CD4-positive, alpha-beta T cell treated with Interferon gamma for 1 hour (primary cell): ENCODE results near the gene TGFBRAP1.
"Not testable (repeated sequence)": the region's sequence is repeated elsewhere in the genome, so short reads cannot be mapped to it uniquely, and the experiment has no call there.

ENCODE experiments used
- DNase-seq: peaks from one replicate; pipeline ENCODE4 v3.0.0-alpha.2; 2020

Gene TGFBRAP1

DNA sequence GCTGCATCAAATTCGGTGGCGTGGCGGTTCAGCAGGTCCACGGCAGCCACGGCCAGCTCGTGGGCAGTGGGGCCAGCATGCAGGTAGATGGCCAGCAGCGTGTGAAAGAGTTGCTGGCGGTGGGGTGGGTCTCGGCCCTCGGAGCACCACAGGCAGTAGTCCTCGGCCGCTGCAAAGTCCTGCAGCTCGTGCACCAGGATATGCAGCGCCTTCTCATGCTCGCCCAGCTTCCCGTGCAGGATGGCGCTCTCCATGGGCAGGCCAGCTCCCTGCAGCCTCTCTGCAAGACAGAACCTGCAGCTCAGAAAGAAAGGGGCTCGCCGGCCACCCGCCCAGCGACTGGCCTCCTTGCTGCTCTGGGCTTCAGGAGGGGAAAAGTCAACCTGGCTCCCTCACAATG lies 60.1 kb downstream of the TGFBRAP1 start:
- DNase-seq = no peak

DNA sequence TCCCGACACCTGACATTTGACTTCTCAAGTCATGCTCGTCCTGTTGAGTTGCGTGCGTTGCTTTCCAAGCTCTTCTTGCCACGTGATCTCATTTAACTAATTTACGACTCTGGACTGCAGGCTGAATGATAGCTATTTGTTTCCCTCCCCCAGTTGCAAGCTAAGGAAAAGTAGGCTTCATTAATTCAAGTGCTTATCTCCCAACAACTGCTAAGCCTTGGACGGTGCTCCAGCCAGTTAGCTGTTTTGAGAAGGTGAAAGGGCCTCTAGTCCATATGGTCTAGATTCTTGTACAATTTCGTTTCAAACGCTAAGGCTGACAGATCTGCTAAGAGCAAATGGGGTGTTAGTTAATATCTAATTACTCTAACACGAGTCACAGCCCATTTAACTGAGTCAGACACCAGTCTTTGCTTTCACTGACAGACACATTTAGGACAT lies 66.9 kb downstream of the TGFBRAP1 start:
- DNase-seq = no peak

DNA sequence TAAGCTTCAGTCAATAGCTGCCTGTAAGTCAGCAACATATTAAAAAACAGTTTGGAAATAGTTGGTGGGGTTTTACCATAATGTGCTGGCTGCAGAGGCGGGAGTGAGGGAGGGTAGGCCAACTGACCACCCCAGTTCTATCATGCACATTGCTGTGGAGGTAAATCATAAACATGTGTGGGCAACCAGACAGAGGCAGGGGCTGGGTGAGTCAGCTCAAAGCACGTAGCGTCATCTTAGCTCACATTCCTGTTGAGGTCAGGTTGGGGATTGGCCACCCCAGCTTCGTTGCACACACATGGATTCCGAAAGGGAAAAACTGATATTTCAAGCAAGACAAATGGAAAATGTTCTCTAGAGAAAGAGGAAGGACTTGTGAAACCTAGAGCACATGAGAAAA lies 68.5 kb downstream of the TGFBRAP1 start:
- no peak for DNase-seq

DNA sequence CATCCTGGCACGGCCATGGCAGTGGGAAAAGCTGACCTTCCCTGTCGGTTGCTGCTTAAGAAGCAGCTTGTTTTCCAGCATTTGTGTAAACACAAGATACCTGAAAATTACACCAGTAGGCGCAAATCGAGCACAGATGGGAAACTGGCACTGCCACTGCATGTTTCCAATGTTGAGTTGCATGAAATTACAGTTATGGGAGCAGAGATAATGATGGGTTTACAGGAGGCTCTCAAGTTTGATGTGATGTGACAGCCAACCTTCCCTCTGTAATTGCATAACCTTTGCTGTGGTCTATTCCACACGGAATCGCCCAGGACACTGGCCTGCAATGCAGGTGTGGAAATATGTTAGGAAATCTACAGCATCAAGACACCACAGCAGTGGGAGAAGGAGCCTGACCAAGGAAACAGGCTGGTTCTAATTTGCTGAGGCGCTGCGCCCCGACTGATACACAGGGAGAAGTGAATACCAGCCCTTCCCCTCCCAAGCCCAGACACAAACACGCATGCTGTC lies 70.6 kb downstream of the TGFBRAP1 start:
- no peak for DNase-seq

DNA sequence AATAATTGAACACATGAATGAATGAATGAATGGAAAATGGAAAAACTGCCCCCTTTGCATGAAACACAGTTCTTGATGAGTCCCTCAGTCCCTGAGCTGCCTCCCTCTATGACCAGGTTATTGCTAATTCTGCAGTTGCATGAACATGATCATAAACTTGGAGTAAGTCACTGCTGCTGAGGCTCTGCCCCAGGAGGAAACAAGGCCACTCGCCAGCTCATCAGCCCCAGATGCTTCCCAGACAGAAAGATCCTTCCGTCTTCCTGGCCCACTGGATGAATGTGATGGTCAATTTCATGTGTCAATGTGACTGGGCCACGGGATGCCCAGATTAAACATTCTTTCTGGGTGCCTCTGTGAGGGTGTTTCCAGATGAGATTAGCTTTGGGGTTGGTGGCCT lies 71.6 kb downstream of the TGFBRAP1 start:
- DNase-seq = no peak

DNA sequence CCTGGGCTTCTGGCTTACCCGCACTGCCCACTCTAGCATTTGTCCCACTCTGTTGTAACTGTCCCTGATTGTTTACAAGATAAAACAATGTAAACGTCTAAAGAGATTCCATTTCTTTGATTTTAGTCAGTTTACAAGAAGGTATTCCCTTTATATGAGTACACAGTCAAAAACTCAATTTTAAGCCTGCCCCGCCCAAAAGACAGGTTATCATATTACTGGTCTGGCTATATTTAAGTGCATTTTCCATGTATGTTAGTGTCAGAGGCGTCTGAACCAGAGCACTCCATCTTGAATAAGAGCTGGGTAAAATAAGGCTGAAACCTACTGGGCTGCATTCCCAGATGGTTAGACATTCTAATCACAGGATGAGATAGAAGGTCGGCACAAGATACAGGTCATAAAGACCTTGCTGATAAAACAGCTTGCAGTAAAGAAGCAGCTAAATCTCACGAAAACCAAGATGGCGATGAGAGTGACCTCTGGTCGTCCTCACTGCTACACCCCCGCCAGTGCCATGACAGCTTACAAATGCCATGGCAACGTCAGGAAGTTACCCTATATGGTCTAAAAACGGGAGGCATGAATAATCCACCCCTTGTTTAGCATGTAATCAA lies 73.0 kb downstream of the TGFBRAP1 start:
- DNase-seq = no peak

DNA sequence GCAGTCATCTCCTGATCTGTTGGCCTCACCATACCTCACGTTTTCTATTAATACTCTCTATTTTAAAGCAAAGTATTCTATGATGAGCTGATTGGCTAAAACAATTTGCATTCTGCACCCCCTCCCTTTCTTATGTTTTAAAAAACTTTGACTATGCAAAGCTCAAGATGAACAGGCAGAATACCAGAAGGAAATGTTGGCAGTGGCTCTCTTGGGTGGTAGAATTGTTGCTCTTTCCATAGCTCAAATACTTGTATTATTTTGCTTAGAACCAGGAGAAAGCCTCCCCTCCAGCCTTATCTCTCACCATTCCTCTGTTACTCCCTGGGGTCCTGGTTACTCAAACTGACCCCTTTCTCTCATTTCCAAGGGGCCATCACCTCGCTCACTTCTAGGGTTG lies 73.6 kb downstream of the TGFBRAP1 start:
- DNase-seq = no peak

DNA sequence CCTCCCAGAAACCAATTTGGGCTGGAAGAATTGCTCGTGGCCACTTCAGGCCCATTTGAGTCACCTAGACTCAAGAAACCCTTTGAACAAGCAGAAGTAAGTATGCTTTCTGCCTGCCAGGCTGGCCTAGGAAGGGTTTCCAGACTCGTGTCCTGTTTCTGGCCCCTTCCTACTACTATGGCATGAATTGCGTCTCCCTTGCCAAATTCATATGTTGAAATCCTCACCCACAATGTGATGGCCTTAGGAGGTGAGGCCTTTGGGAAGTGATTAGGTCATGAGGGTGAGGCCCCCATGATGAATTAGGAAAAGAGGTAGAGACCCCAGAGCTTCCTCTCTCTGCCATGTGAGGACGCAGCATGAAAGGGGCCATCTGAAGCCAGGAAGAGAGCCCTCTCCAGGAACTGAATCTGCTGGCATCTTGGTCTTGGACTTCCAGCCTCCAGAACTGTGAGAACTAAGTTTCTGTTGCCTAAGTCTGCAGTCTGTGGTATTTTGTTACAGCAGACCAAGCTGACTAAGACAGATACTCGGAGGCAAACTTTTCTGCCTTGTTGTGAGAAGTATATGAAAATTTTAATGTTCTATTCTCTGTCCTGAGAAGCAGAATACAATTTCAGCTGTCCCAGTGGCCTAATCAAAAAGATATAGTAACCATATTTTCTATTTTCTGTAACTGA lies 74.9 kb downstream of the TGFBRAP1 start:
- DNase-seq = no peak

DNA sequence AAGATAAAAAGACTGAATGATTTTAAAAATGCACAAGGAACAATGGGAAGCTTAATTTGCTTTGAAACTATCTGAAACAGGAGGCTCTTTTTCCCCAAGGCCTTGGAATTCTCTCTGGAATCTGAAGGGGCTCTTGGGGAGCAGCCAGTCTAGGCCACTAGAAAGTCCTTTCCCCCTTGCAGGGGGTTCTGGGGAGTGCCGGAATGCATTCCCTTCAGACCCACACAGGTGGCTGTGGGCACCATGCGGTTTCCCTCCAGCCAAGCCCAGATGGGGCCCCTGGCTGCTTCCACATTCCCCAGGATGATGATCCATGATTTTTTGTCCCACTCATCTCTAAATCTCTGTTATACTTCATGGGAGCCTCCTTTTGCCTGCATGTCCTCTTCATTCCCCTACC lies 77.3 kb downstream of the TGFBRAP1 start:
- DNase-seq = no peak

DNA sequence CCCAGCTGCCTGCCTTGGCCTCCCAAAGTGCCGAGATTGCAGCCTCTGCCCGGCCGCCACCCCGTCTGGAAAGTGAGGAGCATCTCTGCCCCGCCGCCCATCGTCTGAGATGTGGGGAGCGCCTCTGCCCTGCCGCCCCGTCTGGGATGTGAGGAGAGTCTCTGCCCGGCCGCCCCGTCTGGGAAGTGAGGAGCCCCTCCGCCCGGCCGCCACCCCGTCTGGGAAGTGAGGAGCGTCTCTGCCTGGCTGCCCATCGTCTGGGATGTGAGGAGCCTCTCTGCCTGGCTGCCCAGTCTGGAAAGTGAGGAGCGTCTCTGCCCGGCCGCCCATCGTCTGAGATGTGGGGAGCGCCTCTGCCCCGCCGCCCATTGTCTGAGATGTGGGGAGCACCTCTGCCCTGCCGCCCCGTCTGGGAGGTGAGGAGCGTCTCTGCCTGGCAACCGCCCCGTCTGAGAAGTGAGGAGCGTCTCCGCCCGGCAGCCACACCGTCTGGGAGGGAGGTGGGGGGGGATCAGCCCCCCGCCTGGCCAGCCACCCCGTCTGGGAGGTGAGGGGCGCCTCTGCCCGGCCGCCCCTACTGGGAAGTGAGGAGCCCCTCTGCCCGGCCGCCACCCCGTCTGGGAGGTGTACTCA lies 78.4 kb downstream of the TGFBRAP1 start:
- not testable (repeated sequence) for DNase-seq

DNA sequence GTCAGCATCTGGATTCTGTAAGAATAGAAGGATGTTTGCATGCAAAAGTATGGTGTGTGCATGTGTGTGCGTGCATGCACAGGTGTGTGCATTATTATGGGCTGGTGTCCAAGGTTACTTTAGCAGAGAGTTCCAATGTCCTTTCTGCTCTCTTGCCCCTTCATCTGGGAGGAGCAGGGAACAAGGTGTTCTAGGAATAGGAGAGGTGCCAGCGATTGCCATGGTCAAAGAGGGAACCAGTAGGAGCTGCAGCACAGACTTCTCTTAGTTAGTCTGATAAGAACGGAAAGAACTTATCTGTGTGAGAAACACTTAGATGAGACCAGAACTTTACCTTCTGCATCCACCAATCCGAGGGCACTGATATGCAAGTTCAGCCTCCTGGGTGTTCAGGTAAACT lies 79.6 kb downstream of the TGFBRAP1 start:
- no peak for DNase-seq

DNA sequence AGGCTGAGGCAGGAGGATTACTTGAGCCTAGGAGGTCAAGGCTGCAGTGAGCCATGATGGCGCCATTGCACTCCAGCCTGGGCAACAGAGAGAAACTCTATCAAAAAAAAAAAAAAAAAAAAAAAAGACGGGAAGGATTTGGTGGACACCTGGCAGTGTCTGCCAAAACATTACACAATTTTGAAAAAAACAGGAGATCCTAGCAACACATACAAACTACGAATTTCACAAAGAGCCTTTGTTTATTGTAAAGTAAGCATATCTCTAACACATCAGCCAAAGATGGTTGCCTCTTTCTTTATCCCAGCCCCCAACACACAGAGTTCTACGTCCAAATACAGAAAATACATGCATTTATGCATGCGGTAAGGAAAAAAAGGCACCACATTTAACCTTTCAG lies 80.4 kb downstream of the TGFBRAP1 start:
- no peak for DNase-seq

DNA sequence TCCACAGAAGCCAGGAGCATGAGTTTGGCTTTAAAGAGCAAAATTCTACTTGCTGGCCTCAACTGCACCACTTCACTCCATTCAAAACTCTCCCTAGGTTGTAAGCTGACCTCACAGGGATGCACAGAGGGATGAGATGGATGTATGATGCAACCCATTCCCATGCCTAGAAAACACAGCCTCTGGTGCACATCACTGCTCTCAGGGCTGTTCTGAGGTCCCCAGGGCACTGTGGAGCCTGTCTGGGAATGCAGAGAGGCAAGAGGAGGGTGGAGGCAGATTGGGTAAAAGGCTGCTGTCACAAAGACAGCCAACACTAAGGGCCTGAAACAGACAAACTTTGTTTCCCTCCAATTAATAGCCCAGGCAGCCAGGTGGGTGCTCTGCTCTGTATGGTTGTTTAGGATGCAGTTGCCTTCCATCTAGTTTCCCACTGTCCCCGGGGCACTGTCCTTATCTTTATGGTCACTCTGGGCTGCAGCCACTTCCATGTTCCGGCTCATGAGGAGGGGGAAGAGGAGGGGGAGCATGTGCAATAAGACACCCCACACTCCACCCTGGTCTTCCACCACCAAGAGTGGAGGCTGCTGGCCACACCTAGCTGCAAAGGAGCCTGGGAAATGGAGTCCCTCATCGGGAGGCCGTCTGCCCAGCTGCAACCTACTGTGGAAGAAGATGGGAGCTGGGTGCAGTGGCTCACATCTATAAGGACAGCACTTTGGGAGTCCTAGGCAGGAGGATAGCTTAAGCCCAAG lies 81.0 kb downstream of the TGFBRAP1 start:
- no peak for DNase-seq

DNA sequence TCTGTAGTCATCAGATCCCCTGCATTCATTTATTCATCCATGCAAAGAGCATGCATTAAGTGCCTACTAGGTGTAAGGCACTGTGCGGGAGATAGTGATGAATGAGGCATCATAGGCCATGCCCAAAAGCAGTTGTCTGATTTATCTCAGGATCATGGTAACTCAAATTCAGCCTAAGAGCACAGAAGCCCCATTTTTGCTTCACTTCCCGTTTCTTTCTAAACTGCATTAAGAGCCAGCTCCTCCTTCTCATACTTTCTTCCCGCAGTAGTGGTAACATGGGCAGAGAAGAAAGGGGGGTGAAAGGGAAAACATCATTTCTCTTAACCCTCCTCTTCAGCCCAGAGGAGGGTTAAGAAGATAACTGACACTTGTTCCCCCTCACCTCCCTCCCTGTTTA lies 85.1 kb downstream of the TGFBRAP1 start:
- DNase-seq = no peak

DNA sequence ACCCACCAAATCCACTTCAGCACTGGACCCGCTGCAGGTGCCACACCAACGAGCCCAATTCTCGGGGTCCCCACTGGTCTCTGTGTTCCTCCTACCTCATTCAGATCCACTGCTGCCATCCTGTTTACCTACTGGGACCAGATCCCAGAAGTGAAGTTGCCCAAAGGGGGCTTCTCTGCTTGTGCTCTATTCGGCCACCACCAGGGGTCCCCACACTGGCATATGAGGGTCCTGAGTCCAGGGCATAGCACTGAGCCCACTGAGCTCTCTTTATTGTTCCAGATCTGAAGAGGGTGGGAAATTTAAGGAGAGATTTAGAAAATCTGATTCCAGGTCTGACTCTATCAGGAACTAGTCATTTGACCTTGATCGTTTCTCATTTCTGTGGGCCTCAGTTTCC lies 85.6 kb downstream of the TGFBRAP1 start:
- DNase-seq = no peak

DNA sequence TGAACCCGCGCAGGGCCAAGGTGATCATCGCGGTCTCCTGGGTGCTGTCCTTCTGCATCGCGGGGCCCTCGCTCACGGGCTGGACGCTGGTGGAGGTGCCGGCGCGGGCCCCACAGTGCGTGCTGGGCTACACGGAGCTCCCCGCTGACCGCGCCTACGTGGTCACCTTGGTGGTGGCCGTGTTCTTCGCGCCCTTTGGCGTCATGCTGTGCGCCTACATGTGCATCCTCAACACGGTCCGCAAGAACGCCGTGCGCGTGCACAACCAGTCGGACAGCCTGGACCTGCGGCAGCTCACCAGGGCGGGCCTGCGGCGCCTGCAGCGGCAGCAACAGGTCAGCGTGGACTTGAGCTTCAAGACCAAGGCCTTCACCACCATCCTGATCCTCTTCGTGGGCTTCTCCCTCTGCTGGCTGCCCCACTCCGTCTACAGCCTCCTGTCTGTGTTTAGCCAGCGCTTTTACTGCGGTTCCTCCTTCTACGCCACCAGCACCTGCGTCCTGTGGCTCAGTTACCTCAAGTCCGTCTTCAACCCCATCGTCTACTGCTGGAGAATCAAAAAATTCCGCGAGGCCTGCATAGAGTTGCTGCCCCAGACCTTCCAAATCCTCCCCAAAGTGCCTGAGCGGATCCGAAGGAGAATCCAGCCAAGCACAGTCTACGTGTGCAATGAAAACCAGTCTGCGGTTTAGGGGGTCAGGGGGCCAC lies 87.1 kb downstream of the TGFBRAP1 start:
- DNase-seq = no peak

DNA sequence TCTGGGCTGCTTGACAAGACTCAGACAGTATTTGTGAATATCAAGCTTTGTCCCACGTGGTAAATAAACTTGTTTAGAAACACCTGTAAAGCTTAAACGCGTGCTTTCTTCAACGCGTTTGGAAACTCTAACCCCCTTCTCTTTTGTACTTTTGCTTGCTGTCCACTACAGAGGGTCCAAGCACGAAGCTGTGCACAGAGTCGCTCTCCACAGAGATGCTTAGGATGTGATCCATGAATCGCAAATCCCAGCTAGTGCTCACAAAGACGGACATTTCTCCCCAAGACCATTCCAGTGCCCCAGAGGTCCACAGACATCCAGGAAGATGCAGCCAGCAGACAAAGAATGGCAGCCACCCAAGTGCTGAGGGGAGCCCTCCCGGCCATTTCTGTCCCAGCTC lies 88.1 kb downstream of the TGFBRAP1 start, which contains the start of gene GPR45:
GPR45 (plus strand) TSS at position 301 of the 400 bp plus-strand sequence. CDS start 116 bp downstream, outside the sequence.
- no peak for DNase-seq

DNA sequence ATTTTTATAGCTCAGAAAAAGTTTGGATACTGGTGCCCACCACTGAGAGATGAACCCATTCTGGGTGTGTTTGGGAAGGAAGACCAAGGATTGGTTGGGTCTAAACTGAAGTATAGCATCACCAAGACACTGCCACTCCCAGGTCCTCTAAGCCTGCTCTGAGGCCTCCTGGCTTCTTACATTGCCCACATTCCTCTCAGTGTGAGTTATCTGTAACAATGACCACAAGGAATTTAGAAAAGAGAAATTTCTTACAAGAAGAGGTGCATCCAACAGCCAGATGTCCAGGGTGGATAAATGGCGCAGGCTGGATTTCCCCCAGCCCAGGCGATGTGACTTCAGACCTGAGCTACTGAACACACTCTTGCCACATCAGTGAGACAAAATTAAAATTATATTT lies 89.6 kb downstream of the TGFBRAP1 start:
- no peak for DNase-seq

DNA sequence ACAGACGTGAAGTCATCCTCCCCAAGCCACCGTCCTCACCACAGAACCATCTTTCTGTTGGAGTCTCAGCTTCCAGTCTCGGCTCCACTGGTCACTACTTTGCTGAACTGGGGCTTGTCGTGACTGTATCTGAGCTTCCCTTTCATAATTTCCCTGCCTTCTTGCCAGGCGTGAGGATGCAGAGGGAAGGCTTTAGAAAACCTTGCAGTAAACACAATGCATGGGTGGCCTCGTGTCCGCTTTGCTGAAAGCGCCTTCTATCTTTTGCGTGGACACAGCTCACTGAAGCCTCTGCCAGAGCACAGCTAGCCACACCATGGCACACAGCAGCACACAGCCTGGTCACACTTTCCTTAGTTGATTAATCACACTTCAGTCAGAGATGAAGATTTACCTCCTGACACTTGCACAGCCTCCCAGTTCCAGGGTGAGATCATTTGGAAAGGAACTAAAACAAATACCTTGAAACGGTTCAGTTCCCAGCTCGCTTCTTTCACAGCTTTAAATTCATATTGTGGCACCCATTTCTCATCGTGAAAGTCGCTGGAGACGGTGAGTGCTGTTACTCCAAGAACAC lies 90.8 kb downstream of the TGFBRAP1 start:
- DNase-seq = no peak

DNA sequence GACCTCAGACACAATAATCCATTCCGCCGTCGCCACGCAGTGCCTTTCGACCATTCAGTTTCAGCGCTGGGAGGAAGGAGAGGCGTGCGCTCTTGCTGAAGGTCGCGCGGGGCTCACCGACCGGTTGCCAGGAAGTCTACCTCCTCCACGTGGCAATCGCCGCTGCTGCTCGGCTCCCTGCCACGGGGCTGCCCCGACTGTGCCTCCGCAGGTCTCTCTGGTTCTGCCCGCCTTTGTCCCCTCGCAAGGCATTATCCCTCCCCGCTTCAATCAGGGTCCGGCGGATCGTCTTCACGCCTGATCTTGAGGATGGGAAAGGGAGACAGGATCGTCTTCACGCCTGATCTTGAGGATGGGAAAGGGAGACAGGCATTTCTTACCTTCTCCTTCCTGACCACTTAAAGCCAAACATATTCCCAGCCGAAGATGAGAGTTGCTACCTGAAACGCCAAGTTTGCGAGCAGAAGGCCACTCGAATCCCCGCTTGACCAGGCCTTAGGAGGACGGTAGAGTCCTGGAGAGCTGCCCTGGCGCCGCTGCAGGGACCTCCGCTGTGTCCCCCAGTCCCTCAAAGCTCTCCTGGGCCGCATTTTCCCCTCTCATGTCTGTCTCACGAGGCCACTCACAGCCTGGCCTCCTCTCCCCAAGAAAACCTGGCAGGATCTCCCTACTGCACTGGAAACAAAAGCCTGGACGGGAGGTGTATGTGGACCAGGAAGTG lies 92.3 kb downstream of the TGFBRAP1 start:
- DNase-seq = no peak

DNA sequence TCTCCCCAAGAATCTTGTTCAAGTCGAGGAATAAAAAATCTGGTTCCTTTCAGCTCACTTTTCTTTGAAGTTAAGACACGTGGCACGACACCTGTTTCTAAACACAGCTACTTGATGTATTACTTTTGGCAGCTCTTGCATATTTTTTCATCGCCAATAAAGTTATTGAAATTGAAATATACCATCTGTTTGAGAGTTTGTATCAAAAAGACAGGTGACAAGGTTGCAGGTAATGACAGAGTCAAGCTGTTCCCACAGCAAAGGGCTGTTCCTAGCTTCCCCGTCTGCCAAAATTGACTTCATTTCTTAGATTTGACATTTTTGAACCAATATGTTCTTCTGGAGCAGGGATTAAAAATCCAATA lies 93.5 kb downstream of the TGFBRAP1 start:
- no peak for DNase-seq
